ENCODE measurements around the gene LRRC31. TPM values are rescaled to one million over a fixed set of nuclear protein-coding genes. Genes with fewer than 3 reads are reported as not detected.

LRRC31 gene
- total RNA-seq, 4 donors from 2014 or later: 18.0 to 67.6 (median 44.0) TPM

- intact Hi-C loops (cut with DNase I; ENCODE audit: low total_unique reads): no loop called here
- no peak for TF ChIP-seq EP300 (IDR thresholded peaks at IDR 0.05; ENCODE audit: low read depth)
- no peak for TF ChIP-seq CTCF (IDR thresholded peaks at IDR 0.05)
- no peak for TF ChIP-seq POLR2A (IDR thresholded peaks at IDR 0.05)
- no peak for TF ChIP-seq POLR2AphosphoS5 (IDR thresholded peaks at IDR 0.05)
- no peak for DNase-seq
- Histone ChIP-seq H3K27ac (no peak overlapping the region), H3K4me1 (no peaks in the 10 kb centered on the region), H3K4me3 (no peak overlapping the region), H3K9me3 (no peaks in the 10 kb centered on the region), H3K36me3 (no peaks in the 10 kb centered on the region), H3K27me3 (no peaks in the 10 kb centered on the region)
- in situ Hi-C loops (cut with MboI; ENCODE audit: low pct_ligation_motif_present in 1 of 4, low pct_unique_long_range_greater_than_20kb in 1 of 4, low sequenced_read_pairs in 3 of 4): no loop called here
- WGBS, 2 donors (ENCODE audit: low coverage in 1 of 2): 71 to 88% methylated on average over 1 to 6 of the region's 6 CpGs
These were observed 25.3 kb upstream of the LRRC31 start for GRCh38 chr3:169895072-169895471.

- in situ Hi-C loops (cut with MboI; ENCODE audit: low pct_ligation_motif_present in 1 of 4, low pct_unique_long_range_greater_than_20kb in 1 of 4, low sequenced_read_pairs in 3 of 4): no loop called here
- no peak for DNase-seq
- Histone ChIP-seq H3K4me3 (no peak overlapping the region), H3K9me3 (no peaks in the 10 kb centered on the region), H3K27ac (no peak overlapping the region), H3K4me1 (no peaks in the 10 kb centered on the region), H3K36me3 (no peaks in the 10 kb centered on the region), H3K27me3 (no peaks in the 10 kb centered on the region)
- 56 to 73% methylated on average over 4 to 7 of the region's 7 CpGs for WGBS, 2 donors (ENCODE audit: low coverage in 1 of 2)
- no peak for TF ChIP-seq POLR2A (IDR thresholded peaks at IDR 0.05)
- no peak for TF ChIP-seq EP300 (IDR thresholded peaks at IDR 0.05; ENCODE audit: low read depth)
- TF ChIP-seq POLR2AphosphoS5 (IDR thresholded peaks at IDR 0.05): no peak
- no peak for TF ChIP-seq CTCF (IDR thresholded peaks at IDR 0.05)
- intact Hi-C loops (cut with DNase I; ENCODE audit: low total_unique reads): no loop called here
These were observed 24.4 kb upstream of the LRRC31 start for GRCh38 chr3:169894110-169894509.

- Histone ChIP-seq H3K36me3 (no peaks in the 10 kb centered on the region), H3K27me3 (no peaks in the 10 kb centered on the region), H3K4me3 (no peak overlapping the region), H3K27ac (no peak overlapping the region), H3K9me3 (no peaks in the 10 kb centered on the region), H3K4me1 (peaks cover 0 to under 1% (median 0%) of the 10 kb centered on the region in 4 donors)
- no peak for TF ChIP-seq CTCF (IDR thresholded peaks at IDR 0.05)
- no peak for TF ChIP-seq EP300 (IDR thresholded peaks at IDR 0.05; ENCODE audit: low read depth)
- no peak for TF ChIP-seq POLR2A (IDR thresholded peaks at IDR 0.05)
- no peak for TF ChIP-seq POLR2AphosphoS5 (IDR thresholded peaks at IDR 0.05)
- DNase-seq: no peak
- 70 to 85% methylated on average over 2 to 7 of the region's 7 CpGs for WGBS, 2 donors (ENCODE audit: low coverage in 1 of 2)
- intact Hi-C loops (cut with DNase I; ENCODE audit: low total_unique reads): no loop called here
- in situ Hi-C loops (cut with MboI; ENCODE audit: low pct_ligation_motif_present in 1 of 4, low pct_unique_long_range_greater_than_20kb in 1 of 4, low sequenced_read_pairs in 3 of 4): no loop called here
These were observed 22.2 kb upstream of the LRRC31 start for GRCh38 chr3:169891886-169892285.

- intact Hi-C loops (cut with DNase I; ENCODE audit: low total_unique reads) (no loop called here), in situ Hi-C loops (cut with MboI; ENCODE audit: low pct_ligation_motif_present in 1 of 4, low pct_unique_long_range_greater_than_20kb in 1 of 4, low sequenced_read_pairs in 3 of 4) (no loop called here)
- Histone ChIP-seq H3K4me1 (peaks cover 0 to 9% (median 0%) of the 10 kb centered on the region in 4 donors), H3K36me3 (no peaks in the 10 kb centered on the region), H3K4me3 (no peak overlapping the region), H3K27ac (no peak overlapping the region), H3K9me3 (no peaks in the 10 kb centered on the region), H3K27me3 (no peaks in the 10 kb centered on the region)
- no peak for DNase-seq
- TF ChIP-seq POLR2AphosphoS5 (IDR thresholded peaks at IDR 0.05) (no peak), POLR2A (IDR thresholded peaks at IDR 0.05) (no peak), EP300 (IDR thresholded peaks at IDR 0.05; ENCODE audit: low read depth) (no peak), CTCF (IDR thresholded peaks at IDR 0.05) (no peak)
- 18 to 53% methylated on average over 3 to 5 of the region's 5 CpGs for WGBS, 2 donors (ENCODE audit: low coverage in 1 of 2)
These were observed 16.9 kb upstream of the LRRC31 start for GRCh38 chr3:169886671-169887070.
